ENCODE measurements around the gene LBHD1. TPM values are rescaled to one million over a fixed set of nuclear protein-coding genes. Genes with fewer than 3 reads are reported as not detected.

The LBHD1 gene
- total and polyA plus RNA-seq, 2 donors (not counting 3 experiments of a cell fraction or from before 2014, with no cell fraction given): 3.8 to 7.5 TPM

DNA sequence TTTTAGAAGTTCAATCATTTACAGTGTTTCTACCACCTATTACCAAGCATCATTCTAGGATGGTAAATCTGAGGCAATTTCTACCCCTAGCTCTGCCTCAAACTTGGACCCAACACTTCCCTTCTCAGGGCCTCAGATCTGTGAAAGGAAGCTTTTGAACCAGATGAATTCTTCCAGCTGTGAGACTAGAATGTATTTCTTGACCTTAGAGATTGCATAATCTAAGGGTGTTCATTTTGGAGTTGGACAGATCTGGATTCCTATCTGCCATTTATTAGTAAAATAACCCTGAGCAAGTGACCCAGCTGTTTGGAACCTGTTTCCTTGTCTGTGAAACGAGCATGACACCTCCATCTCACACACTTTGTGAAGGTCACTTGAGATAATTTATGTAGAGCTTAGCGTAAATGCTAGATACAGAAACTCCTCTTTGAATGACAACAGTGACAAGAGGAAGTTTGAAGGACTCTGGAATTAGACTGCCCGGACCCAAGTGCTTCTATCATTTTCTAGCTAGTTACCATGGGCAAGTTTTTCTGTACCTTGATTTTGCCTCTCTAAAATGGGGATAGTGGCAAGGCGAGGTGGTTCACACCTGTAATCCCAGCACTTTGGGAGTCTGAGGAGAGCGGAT lies 15.2 kb downstream of the LBHD1 start:
- FAIRE-seq: peak; percentile 47
- POLR2A ChIA-PET: interaction anchor here (5.3 kb wide), 1 partner anchor 8 kb away, joined by 71 read pairs; the partner anchor contains the start of genes C11orf98 and CSKMT
- Histone ChIP-seq H3K9me1 (replicated peaks; ENCODE audit: control insufficient read depth, extremely low read depth, insufficient read depth, low read length) (no peaks in the 10 kb centered on the region), H2AFZ (ENCODE audit: low read depth, low read length) (no peak overlapping the region), H3K4me1 (ENCODE audit: control insufficient read depth, extremely low read depth, insufficient read depth, low read length) (no peaks in the 10 kb centered on the region), H3K4me3 (replicated peaks in 1 of 3; ENCODE audit: insufficient read depth in 1 of 3, low read depth in 1 of 3, low read length in 3 of 3) (no peak overlapping the region), H4K20me1 (replicated peaks; ENCODE audit: control insufficient read depth, extremely low read depth, insufficient read depth, low read length) (no peaks in the 10 kb centered on the region), H3K9ac (replicated peaks; ENCODE audit: extremely low read depth, insufficient read depth, low read length) (no peak overlapping the region), H3K4me2 (ENCODE audit: insufficient read depth, low read length) (no peak overlapping the region), H3K79me2 (ENCODE audit: control insufficient read depth, insufficient read depth, low read length) (peaks cover 11% of the 10 kb centered on the region), H3K9me3 (replicated peaks; ENCODE audit: control insufficient read depth, insufficient read depth, low read length) (no peaks in the 10 kb centered on the region), H3K36me3 (ENCODE audit: control insufficient read depth in 2 of 2, extremely low read depth in 1 of 2, insufficient read depth in 2 of 2, low read length in 2 of 2) (no peaks in the 10 kb centered on the region), H3K27ac (ENCODE audit: insufficient read depth, low read depth, low read length) (no peak overlapping the region), H3K27me3 (ENCODE audit: control insufficient read depth in 2 of 2, insufficient read depth in 2 of 2, low read length in 2 of 2) (no peaks in the 10 kb centered on the region)
- CTCF ChIA-PET: interaction anchor here (1.1 to 1.4 kb wide), 3 partner anchors 11 to 262 kb away, joined by 3 to 4 read pairs (median 3); partner anchors contain the start of gene TUT1
- dilution Hi-C loops (cut with MboI; ENCODE audit: extremely low pct_ligation_motif_present, low sequenced_read_pairs): no loop called here
- BruUV-seq (replicated peaks): no TSS peak
- TF ChIP-seq FOS (IDR thresholded peaks at IDR 0.05; ENCODE audit: borderline replicate concordance, insufficient read depth, low read length) (no peak), POLR2AphosphoS5 (IDR thresholded peaks at IDR 0.05; ENCODE audit: insufficient read depth, low read depth, low read length) (no peak), CTCF (IDR thresholded peaks at IDR 0.05; ENCODE audit: extremely low read depth in 1 of 2, insufficient read depth in 1 of 2, low read depth in 1 of 2, low read length in 2 of 2) (no peak), GATA2 (IDR thresholded peaks at IDR 0.05; ENCODE audit: insufficient read depth, insufficient read length, low read depth, low read length) (no peak), POLR2A (IDR thresholded peaks at IDR 0.05; ENCODE audit: low read depth, low read length) (no peak), JUN (IDR thresholded peaks at IDR 0.05; ENCODE audit: borderline replicate concordance, insufficient read depth, insufficient read length, low read depth) (no peak), MYC (IDR thresholded peaks at IDR 0.05; ENCODE audit: low read depth, low read length) (no peak), EZH2 (IDR thresholded peaks at IDR 0.05; ENCODE audit: borderline replicate concordance, low read depth, low read length, severe bottlenecking) (no peak)
- TF ChIP-seq, protein P1, sequence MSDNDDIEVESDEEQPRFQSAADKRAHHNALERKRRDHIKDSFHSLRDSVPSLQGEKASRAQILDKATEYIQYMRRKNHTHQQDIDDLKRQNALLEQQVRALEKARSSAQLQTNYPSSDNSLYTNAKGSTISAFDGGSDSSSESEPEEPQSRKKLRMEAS (IDR thresholded peaks at IDR 0.05; ENCODE audit: insufficient read depth, insufficient read length): no peak
- no peak for DNase-seq (ENCODE audit: low read depth, low spot score)
- intact Hi-C loops (cut with micrococcal nuclease): no loop called here
